NOMO-1 treated with dmso at 0.1 percent for 144 hours (cell line): Measurements from ENCODE around the gene NFIB.

Experiments
- DNase-seq: peaks from one replicate; lab custom pipeline; 2025; ENCODE audit not compliant: unreplicated experiment; lab: John Stamatoyannopoulos, UW

Gene NFIB

DNA sequence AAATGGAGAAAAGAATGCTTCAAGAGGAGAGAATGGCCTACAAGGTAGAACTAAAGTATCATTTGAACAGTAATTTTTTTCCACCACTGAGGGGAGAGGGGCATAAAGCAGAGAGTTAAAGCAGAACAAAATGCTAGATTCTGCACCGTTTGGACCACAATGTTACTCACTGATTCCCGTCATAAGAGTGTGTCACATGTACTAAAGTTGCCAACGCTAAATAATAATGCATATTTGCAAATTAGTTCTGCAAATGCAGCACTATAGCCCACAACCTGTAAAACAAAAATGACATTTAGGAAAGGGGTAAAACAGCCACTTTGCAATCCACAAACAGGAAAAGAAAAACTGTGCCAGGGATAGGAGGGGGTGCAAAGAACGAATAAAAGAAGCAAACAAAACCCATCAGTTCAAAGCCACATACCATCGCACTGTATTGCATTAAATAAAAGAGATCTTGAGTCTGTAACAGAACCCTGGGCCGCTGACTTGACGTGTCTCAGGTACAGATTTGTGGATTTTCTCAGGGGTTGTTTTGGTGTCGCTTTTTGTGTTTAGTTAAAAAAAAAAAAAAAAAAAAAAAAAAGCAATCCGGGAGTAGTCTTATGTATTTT lies 7.7 kb upstream of the NFIB start:
- DNase-seq: no peak

DNA sequence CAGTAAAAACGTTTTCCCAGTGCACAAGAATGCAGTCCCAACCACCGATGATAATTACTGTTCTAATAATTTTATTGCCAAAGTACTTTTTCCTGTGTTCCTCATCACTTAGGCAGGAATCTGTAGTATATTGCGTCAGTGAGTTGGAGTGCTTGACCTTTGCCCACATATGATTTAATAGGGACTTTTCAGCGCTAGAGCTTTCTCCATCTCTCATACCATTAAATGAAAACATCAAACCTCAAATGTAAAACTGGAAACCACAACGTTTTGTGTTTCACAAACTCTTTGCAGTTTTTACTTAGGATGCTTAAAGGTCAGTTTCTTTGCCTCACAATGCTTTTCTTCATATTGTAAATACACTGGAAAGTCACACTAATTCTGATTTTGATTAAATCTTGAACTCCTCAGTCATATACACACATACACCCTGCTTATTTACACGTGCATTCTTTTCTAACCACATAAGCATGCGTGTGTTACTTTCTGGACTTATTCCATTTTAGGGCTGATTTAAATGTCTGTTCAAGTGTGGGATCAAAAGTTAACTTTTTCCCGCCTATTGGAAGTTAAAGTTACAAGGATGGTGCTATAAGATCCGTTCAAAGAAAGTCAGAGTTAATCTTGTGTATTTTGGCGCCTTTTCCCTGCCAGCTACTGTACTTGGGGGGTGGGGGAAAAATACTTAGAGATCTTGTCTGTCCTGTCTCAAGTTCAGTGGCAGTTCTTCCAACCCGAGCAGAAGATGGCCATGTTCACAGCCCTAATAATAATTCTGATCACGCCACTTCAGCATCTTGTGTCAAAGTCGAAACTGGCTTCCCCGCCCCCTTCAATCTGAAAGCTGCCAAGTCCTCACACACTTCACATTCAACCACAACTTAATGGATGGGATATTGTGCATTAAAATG lies 6.6 kb upstream of the NFIB start:
- DNase-seq: no peak

- no peak for DNase-seq
Measured at GRCh38 chr9:14318934-14319580, 5.1 kb upstream of the NFIB start.

DNA sequence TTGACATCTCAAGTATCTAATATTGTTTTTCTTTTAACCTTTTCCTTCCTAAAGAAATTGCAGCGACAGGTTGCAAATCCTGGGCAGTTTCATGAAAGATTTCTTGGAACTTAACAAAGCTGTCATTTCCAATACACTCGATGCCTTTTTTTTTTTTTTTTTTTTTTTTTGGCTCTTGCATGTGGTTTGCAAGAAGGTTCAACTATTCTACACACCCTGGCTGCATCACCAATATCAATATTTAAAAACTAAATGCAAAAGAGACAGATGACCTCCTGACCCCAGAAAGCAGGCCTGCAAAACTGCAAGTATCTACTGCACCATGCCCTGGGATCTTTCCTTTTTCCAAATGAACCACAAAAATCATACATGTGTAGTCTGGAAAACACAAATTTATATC lies 4.4 kb upstream of the NFIB start:
- DNase-seq: no peak

GRCh38 chr9:14317667-14318320 lies 3.9 kb upstream of the NFIB start:
- DNase-seq: no peak

DNA sequence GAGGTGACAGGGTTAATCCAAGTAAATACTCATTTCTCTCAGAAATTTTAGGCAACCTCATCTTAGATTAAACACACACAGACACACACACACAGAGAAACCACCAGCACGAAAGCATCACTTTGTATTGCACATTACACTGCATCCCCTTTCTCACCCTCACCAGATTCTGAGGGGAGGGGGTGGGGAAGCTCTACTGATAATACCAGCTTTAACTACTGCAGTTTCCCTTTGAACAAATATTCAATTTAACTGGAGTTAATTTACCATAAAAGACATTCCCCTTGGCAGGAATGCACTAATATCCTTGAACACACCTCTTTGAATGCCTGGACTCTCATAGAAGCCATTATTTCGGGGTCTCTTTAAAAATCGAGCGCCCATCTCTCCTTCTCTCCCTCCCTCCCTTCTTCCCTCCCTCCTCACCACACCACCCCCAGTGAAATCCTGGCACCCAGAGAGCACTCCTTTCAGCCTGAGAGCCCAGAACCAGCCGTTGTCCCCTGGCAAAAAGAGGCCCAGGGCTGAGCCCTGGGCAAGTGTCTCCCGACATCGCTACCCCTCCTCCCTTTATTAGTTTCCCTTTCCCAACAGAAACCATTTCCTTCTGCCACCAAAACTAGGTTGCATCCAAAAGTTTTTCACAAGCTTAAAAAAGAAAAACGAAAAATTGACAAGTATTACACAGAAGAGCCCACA lies 2.8 kb upstream of the NFIB start:
- no peak for DNase-seq

- no peak for DNase-seq
Measured at GRCh38 chr9:14315875-14316601, 2.1 kb upstream of the NFIB start.

GRCh38 chr9:14314929-14315874 lies 1.3 kb upstream of the NFIB start:
- no peak for DNase-seq

DNA sequence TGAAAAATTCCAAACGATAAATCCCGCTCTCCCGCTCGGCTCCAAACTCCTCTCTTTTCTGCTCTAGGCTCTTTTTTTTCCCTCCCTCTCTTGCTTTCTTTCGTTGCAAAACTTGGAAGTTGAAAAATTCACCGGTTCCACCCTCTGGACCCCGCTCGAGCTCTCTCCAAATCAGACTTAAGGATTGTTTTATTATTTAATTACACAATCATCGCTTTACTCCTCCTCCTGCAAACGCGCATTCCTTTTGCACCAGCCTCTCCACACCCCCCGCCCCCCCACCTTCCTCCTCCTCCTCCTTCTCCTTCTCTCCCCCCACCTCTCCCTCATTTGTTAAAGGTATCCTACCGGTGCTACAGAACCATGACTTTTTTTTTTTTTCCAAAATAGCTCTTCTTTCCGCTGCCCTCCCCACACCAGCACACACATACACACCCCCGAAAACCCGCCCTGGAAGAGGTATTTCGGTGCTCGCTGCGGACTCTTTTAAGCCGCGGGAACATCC lies 535 bp upstream of the NFIB start:
- DNase-seq: no peak

DNA sequence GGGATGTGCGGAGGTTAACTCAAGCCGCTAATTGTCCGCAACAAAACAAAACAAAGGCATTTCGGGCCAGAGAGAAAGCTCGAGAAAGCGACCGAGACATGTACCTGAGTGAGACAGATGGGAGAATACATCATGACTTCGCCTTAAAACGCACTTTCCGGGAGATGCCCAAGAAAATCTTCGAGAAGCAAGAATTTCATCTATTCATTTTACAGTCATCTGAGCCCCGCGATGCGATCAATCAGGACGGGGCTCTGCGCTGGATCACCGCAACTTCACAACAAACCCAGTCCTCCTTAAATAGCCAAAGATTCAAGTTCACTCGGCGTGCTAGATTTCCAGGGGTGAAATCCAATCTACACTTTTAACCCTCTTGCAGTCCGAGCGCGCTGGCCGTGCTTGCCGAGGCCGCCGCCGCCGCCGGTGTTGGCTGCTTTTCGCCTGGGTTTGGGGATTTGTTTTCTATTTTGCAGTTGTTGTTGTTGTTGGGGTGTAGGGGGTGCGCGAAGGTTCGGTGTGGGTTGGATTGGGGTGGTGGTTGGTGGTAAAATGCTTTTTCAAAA lies 482 bp downstream of the NFIB start:
- no peak for DNase-seq

- no peak for DNase-seq
Measured at GRCh38 chr9:14312719-14313377, 1.1 kb downstream of the NFIB start.

GRCh38 chr9:14311956-14312685 lies 1.8 kb downstream of the NFIB start:
- DNase-seq: no peak

- no peak for DNase-seq
Measured at GRCh38 chr9:14311171-14311949, 2.6 kb downstream of the NFIB start.

GRCh38 chr9:14310311-14310710 lies 3.6 kb downstream of the NFIB start:
- no peak for DNase-seq

GRCh38 chr9:14309403-14309802 lies 4.5 kb downstream of the NFIB start:
- DNase-seq: no peak

- no peak for DNase-seq
Measured at GRCh38 chr9:14308853-14309145, 5.1 kb downstream of the NFIB start.
